Activated T-helper 2 cell treated with anti-CD3 and anti-CD28 coated beads, Interferon-gamma antibody, Interleukin-2, Interleukin-4, amounts not matched to agents 10 μg/mL and 5 μg/mL and 100 μg/mL, durations not matched to agents 14 hours and 24 hours and 36 hours (primary cell): ENCODE measurements around the gene ATG13. TPM values are rescaled to one million over a fixed set of nuclear protein-coding genes. Genes with fewer than 3 reads are reported as not detected.

ENCODE experiments used
- DNase-seq: peaks from one replicate; pipeline ENCODE4 v3.0.0; 2021; ENCODE audit warnings: low spot score
- H3K27ac Mint-ChIP-seq: one replicate; pipeline ENCODE4 v1.8.0; 2021; ENCODE audit warnings: mixed read lengths
- H3K27me3 Mint-ChIP-seq: one replicate; pipeline ENCODE4 v1.8.0; 2021; ENCODE audit warnings: low read depth, mixed read lengths
- H3K36me3 Mint-ChIP-seq: one replicate; pipeline ENCODE4 v1.8.0; 2021; ENCODE audit warnings: low read depth, mixed read lengths
- H3K4me1 Mint-ChIP-seq: one replicate; pipeline ENCODE4 v1.8.0; 2021; ENCODE audit warnings: low read depth, mixed read lengths
- H3K4me3 Mint-ChIP-seq: one replicate; pipeline ENCODE4 v1.8.0; 2021; ENCODE audit warnings: low read depth, mild to moderate bottlenecking, moderate library complexity, mixed read lengths
- H3K9me3 Mint-ChIP-seq: one replicate; pipeline ENCODE4 v1.8.0; 2021; ENCODE audit warnings: mixed read lengths
- intact Hi-C: fragments of 100-400 bp; cut with micrococcal nuclease; formaldehyde crosslinking; loops from one replicate; pipeline ENCODE4 v1.15.1; 2023
- total RNA-seq: library from RNA; stranded (reverse); gene quantifications from 2 replicates; pipeline ENCODE4 v1.2.3, GENCODE V29; 2022

Gene ATG13
- total RNA-seq, 1 donor from 2014 or later: 58.1 TPM

- no peak overlapping the region for H3K27ac Mint-ChIP-seq
- no peaks in the 10 kb centered on the region for H3K27me3 Mint-ChIP-seq
- no peaks in the 10 kb centered on the region for H3K9me3 Mint-ChIP-seq
- intact Hi-C loops: no loop called here
- H3K4me1 Mint-ChIP-seq: peaks cover 31% of the 10 kb centered on the region
- H3K4me3 Mint-ChIP-seq: no peak overlapping the region
- DNase-seq: no peak
- peaks cover 58% of the 10 kb centered on the region for H3K36me3 Mint-ChIP-seq
These were observed 58.0 kb downstream of the ATG13 start for GRCh38 chr11:46675288-46675851.

- peaks cover 62% of the 10 kb centered on the region for H3K36me3 Mint-ChIP-seq
- H3K27ac Mint-ChIP-seq: no peak overlapping the region
- no peaks in the 10 kb centered on the region for H3K27me3 Mint-ChIP-seq
- peaks cover 29% of the 10 kb centered on the region for H3K4me1 Mint-ChIP-seq
- DNase-seq: no peak
- intact Hi-C loops: no loop called here
- no peaks in the 10 kb centered on the region for H3K9me3 Mint-ChIP-seq
- no peak overlapping the region for H3K4me3 Mint-ChIP-seq
These were observed 58.6 kb downstream of the ATG13 start for GRCh38 chr11:46675949-46676348.

- Mint-ChIP-seq H3K4me1 (peaks cover 25% of the 10 kb centered on the region), H3K4me3 (no peak overlapping the region), H3K27ac (peak overlapping the region; percentile 33), H3K36me3 (peaks cover 58% of the 10 kb centered on the region), H3K9me3 (no peaks in the 10 kb centered on the region), H3K27me3 (no peaks in the 10 kb centered on the region)
- no peak for DNase-seq
- intact Hi-C loops: no loop called here
These were observed 59.2 kb downstream of the ATG13 start for GRCh38 chr11:46676436-46677158.

GRCh38 chr11:46677169-46677568 is 59.8 kb downstream of the ATG13 start:
- peaks cover 19% of the 10 kb centered on the region for H3K4me1 Mint-ChIP-seq
- DNase-seq: no peak
- intact Hi-C loops: no loop called here
- H3K4me3 Mint-ChIP-seq: no peak overlapping the region
- peak overlapping the region; percentile 33 for H3K27ac Mint-ChIP-seq
- H3K36me3 Mint-ChIP-seq: peaks cover 52% of the 10 kb centered on the region
- no peaks in the 10 kb centered on the region for H3K27me3 Mint-ChIP-seq
- H3K9me3 Mint-ChIP-seq: no peaks in the 10 kb centered on the region

GRCh38 chr11:46677991-46678740 is 60.8 kb downstream of the ATG13 start:
- H3K9me3 Mint-ChIP-seq: no peaks in the 10 kb centered on the region
- H3K27me3 Mint-ChIP-seq: no peaks in the 10 kb centered on the region
- H3K36me3 Mint-ChIP-seq: peaks cover 43% of the 10 kb centered on the region
- no peak for DNase-seq
- intact Hi-C loops: no loop called here
- H3K4me1 Mint-ChIP-seq: peaks cover 16% of the 10 kb centered on the region
- H3K4me3 Mint-ChIP-seq: no peak overlapping the region
- H3K27ac Mint-ChIP-seq: no peak overlapping the region

- intact Hi-C loops: no loop called here
- no peaks in the 10 kb centered on the region for H3K27me3 Mint-ChIP-seq
- H3K4me1 Mint-ChIP-seq: peaks cover 16% of the 10 kb centered on the region
- DNase-seq: no peak
- no peak overlapping the region for H3K27ac Mint-ChIP-seq
- no peaks in the 10 kb centered on the region for H3K9me3 Mint-ChIP-seq
- H3K4me3 Mint-ChIP-seq: no peak overlapping the region
- peaks cover 38% of the 10 kb centered on the region for H3K36me3 Mint-ChIP-seq
These were observed 61.4 kb downstream of the ATG13 start for GRCh38 chr11:46678741-46679130.

GRCh38 chr11:46679241-46680163 is 62.1 kb downstream of the ATG13 start:
- Mint-ChIP-seq H3K4me3 (no peak overlapping the region), H3K27me3 (no peaks in the 10 kb centered on the region), H3K4me1 (peaks cover 15% of the 10 kb centered on the region), H3K9me3 (no peaks in the 10 kb centered on the region), H3K27ac (no peak overlapping the region), H3K36me3 (peaks cover 39% of the 10 kb centered on the region)
- DNase-seq: no peak
- intact Hi-C loops: no loop called here

- intact Hi-C loops: no loop called here
- Mint-ChIP-seq H3K4me1 (peaks cover 10% of the 10 kb centered on the region), H3K27me3 (no peaks in the 10 kb centered on the region), H3K9me3 (no peaks in the 10 kb centered on the region), H3K27ac (no peak overlapping the region), H3K4me3 (no peak overlapping the region), H3K36me3 (peaks cover 39% of the 10 kb centered on the region)
- no peak for DNase-seq
These were observed 62.9 kb downstream of the ATG13 start for GRCh38 chr11:46680164-46680760.

- Mint-ChIP-seq H3K4me3 (no peak overlapping the region), H3K27me3 (no peaks in the 10 kb centered on the region), H3K36me3 (peaks cover 39% of the 10 kb centered on the region), H3K27ac (no peak overlapping the region), H3K9me3 (no peaks in the 10 kb centered on the region), H3K4me1 (peaks cover 10% of the 10 kb centered on the region)
- DNase-seq: no peak
- intact Hi-C loops: no loop called here
These were observed 63.5 kb downstream of the ATG13 start for GRCh38 chr11:46680815-46681214.

- H3K27ac Mint-ChIP-seq: no peak overlapping the region
- peaks cover 6% of the 10 kb centered on the region for H3K4me1 Mint-ChIP-seq
These were observed 64.5 kb downstream of the ATG13 start for GRCh38 chr11:46681814-46682213.

GRCh38 chr11:46682773-46683752 is 65.7 kb downstream of the ATG13 start:
- H3K4me1 Mint-ChIP-seq: no peaks in the 10 kb centered on the region
- H3K36me3 Mint-ChIP-seq: peaks cover 43% of the 10 kb centered on the region
- no peak for DNase-seq
- H3K9me3 Mint-ChIP-seq: no peaks in the 10 kb centered on the region
- intact Hi-C loops: no loop called here
- no peak overlapping the region for H3K4me3 Mint-ChIP-seq
- no peak overlapping the region for H3K27ac Mint-ChIP-seq
- no peaks in the 10 kb centered on the region for H3K27me3 Mint-ChIP-seq

More at GRCh38 chr11:46681814-46682213, 64.5 kb downstream of the ATG13 start:
- intact Hi-C loops: no loop called here
- DNase-seq: no peak
- Mint-ChIP-seq H3K9me3 (no peaks in the 10 kb centered on the region), H3K27me3 (no peaks in the 10 kb centered on the region), H3K4me3 (no peak overlapping the region), H3K36me3 (peaks cover 41% of the 10 kb centered on the region)
